Astrocyte of the spinal cord (primary cell): ENCODE data around the gene MTUS2.

ENCODE experiments used
- DNase-seq: peaks from one replicate; pipeline ENCODE4 v3.0.0; 2011; ENCODE audit warnings: low read depth, low spot score
- H3K4me3 ChIP-seq: 2 replicates; pipeline ENCODE4 v1.5.1; 2011; ENCODE audit warnings: low read depth, mild to moderate bottlenecking, low read length, moderate library complexity
- CTCF ChIP-seq: IDR thresholded peaks from 2 replicates; pipeline ENCODE4 v1.5.1; 2012; ENCODE audit warnings: low read depth, mild to moderate bottlenecking, low read length, inconsistent platforms
- in situ Hi-C: cut with HindIII; loops from 2 replicates; pipeline ENCODE4 v1.10.0; 2017; ENCODE audit warnings: low sequenced_read_pairs

MTUS2 gene

GRCh38 chr13:29125934-29126424, 305.8 kb downstream of the MTUS2 start:
- in situ Hi-C loops, result no loop called here

GRCh38 chr13:29129616-29130015, 309.5 kb downstream of the MTUS2 start:
- no peak for TF ChIP-seq CTCF
- no peak for DNase-seq
- in situ Hi-C loops, result no loop called here
- no peak overlapping the region for H3K4me3 ChIP-seq

More at GRCh38 chr13:29125934-29126424, 305.8 kb downstream of the MTUS2 start:
- no peak for TF ChIP-seq CTCF
- no peak for DNase-seq
- H3K4me3 ChIP-seq, result no peak overlapping the region

- in situ Hi-C loops, result no loop called here
- no peak for TF ChIP-seq CTCF
- no peak overlapping the region for H3K4me3 ChIP-seq
- no peak for DNase-seq
Measured at GRCh38 chr13:29131159-29131558, 311.0 kb downstream of the MTUS2 start.

- H3K4me3 ChIP-seq, result no peak overlapping the region
- no peak for TF ChIP-seq CTCF
- DNase-seq, result no peak
- in situ Hi-C loops, result no loop called here
Measured at GRCh38 chr13:29131881-29132668, 311.9 kb downstream of the MTUS2 start.

GRCh38 chr13:29136341-29136740, 316.2 kb downstream of the MTUS2 start:
- H3K4me3 ChIP-seq, result no peak overlapping the region
- DNase-seq, result no peak
- no peak for TF ChIP-seq CTCF
- in situ Hi-C loops, result no loop called here

GRCh38 chr13:29137016-29137415, 316.9 kb downstream of the MTUS2 start:
- TF ChIP-seq CTCF, result no peak
- H3K4me3 ChIP-seq, result no peak overlapping the region
- in situ Hi-C loops, result no loop called here
- no peak for DNase-seq
